Ramos (cell line): Measurements from ENCODE around the gene DAPK3.
"Not testable (repeated sequence)": the region's sequence is repeated elsewhere in the genome, so short reads cannot be mapped to it uniquely, and the experiment has no call there.

Source experiments
- in situ Hi-C: fragments of 300-500 bp; cut with MboI; formaldehyde crosslinking; loops from one replicate; pipeline ENCODE4 v1.14.3; 2022; ENCODE audit warnings: low sequenced_read_pairs; ENCODE audit not compliant: unreplicated experiment

DAPK3 gene

DNA sequence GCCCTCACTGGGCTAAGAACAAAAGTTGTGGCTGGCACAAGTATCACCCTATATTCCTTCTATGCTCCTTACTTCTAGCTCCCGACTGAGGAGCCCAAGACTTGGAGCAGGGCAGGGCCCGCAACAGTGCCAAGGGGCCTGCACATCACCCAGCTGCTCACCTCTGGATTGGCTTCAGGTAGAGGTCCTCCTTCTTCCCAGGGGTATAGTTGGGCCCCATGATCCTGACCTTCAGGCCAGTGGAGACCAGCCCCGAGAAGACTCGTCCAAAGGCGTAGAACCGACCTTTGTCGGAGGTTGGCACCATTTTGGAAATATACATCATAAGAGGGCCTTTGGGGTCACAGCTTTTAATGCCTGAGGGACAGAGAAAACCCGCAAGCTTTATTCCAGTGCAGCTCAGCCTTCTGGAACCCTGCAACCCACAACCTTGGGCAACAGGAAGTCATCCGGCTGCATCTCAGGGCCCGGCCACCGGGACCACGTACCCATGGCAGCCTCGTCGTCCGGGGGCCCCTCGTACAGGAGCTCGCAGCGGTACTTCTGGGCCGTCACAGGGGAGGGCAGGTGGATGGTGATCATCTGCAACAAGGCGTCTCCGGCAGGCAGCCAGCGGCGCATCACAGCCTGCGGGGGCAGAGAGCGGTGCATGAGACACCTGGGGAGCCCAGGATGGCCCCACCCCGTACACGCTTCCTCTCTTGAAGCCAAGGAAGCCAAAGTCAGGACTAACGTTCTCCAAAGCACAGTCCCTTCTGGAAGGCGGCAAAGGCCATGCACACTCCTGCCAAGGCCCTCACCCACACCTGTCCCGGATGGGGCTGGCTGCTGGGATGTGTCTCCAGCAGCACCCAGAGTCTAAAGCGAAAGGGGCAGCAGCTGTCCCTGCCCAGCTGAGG lies 9.7 kb upstream of the DAPK3 start:
- in situ Hi-C loops = no loop called here

GRCh38 chr19:3979674-3980352 lies 8.9 kb upstream of the DAPK3 start:
- in situ Hi-C loops = no loop called here

DNA sequence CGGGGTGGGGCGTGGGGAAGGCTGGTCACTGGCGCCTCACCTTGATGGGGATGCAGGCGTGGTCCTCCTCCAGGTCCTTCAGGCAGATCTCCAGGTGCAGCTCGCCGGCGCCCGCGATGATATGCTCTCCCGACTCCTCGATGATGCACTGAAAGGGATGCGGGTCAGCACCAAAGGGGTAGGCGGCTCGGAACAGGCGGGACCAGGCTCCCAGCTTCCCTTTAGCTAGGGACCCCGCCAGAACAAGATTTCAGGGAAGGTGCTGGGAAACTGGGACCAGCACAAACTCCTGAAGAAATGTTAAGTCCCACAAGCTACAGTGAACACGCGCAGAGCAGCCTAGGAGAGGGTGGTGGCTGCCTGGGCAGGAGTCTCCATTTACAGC lies 8.4 kb upstream of the DAPK3 start:
- in situ Hi-C loops = no loop called here

- in situ Hi-C loops = no loop called here
Measured at GRCh38 chr19:3978145-3978544, 7.2 kb upstream of the DAPK3 start.

GRCh38 chr19:3977242-3978143 lies 6.6 kb upstream of the DAPK3 start:
- in situ Hi-C loops = no loop called here

GRCh38 chr19:3976495-3977241 lies 5.8 kb upstream of the DAPK3 start:
- in situ Hi-C loops = no loop called here

- in situ Hi-C loops = no loop called here
Measured at GRCh38 chr19:3975637-3976087, 4.8 kb upstream of the DAPK3 start.

DNA sequence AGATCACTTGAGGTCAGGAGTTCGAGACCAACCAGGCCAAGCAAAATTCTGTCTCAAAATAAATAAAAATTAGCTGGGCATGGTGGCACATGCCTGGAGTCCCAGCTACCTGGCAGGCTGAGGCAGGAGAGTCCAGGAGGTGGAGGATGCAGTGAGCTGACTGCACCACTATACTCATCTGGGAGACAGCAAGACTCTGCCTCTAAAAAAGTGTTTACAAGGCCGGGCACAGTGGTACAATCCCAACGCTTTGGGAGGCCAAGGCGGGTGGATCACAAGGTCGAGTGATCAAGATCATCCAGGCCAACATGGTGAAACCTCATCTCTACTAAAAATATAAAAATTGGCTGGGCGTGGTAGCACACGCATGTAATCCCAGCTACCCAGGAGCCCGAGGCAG lies 4.2 kb upstream of the DAPK3 start:
- in situ Hi-C loops = no loop called here

DNA sequence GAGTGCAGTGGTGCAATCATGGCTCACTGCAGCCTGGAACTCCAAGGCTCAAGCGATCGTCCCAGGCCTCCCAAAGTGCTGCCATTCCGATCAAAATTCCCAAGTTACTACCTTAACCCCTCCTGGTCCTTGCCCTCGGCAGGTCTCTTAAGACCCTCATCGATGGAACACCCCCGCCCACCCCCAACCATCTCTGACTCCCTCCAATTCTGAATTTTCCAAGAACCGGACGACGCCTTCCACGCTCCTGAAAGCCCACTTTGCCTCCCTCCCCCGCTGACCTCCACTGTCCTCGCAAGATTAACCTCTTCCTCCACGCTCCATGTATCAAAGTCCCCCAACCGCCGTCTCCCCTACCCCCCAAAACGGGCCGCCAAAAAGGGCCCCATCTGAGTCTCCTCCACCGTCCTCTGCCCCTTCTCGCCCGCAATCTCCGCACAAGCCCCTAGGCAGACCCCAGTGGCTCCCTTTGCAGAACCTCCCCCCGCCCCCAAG lies 539 bp downstream of the DAPK3 start:
- in situ Hi-C loops = no loop called here

DNA sequence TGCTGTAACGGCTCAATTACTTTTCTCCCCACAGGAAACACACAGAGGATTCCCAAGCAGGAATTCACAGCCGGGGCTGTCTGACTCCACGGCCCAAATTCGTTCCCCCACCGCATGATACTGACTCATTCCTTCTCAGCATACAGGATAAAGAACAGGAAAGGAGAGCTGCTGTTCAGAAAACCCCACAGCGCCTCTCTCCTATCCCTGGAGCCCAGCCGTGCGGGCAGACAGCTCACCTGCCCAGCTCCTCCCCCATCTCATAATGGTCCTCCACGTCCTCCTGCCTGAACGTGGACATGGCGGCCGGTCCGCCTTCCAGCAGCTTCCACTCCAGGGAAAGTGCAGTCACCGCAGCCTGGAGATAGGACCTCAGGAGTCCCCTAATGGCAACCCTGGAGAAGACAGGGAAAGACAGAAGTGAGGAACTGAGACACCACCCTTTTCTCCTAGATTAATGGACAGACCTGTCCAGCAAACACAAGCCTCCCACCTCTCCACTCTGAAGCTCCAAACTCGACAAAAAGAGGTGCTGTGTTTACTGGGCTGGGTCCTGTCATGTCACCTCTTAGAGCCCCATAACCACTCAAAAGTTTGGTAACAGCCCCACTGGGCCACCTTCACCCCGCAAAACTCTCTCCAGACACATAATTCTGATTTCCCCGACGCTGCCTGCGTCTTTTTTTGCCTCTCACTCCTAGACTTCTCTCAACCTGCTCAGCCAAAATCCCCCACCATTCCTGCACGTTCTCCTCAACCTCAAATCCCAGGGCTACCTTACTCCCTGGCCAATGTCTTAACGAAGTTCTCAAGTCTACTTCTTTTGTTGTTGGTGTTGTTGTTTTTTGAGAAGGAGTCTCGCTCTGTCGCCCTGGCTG lies 1.2 kb downstream of the DAPK3 start:
- in situ Hi-C loops = no loop called here

DNA sequence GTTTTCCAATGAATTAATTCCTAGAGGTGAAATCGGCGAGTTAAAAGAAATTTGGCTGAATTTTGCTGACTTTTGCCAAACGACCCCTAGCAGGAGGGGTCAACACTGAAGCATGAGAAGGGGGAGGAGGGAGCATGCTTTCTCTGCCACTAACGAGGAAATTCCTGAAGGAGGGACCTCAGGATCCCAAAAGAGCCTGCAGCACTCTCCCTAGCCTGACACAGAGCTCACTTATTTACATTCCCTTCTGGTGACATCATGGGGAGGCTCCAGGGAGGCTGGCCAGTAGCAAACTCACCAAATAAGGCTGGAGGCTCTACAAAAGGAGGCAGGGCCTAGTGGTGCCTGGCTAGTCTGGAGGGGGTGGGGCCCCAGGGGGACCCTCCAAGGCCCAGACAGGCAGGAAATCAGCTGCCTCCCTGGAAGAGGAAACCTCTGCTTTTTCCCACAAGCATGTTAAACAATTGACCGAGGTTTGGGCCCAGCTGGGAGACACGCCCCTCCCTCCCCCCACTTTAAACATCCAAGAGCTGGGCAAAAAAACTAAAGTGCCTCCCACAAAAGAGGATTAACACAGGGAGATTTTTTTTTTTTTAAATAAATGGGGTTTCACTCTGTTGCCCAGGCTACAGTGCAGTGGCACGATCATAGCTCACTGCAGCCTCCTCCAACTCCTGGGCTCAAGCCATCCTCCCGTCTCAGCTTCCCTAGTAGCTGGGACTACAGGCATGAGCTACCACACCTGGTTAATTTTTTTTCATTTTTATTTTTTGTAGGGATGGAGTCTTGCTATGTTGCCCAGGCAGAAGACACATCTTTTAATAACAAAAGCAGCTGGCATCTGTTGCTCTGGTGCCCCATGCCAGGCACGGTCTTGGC lies 2.1 kb downstream of the DAPK3 start:
- in situ Hi-C loops = no loop called here

DNA sequence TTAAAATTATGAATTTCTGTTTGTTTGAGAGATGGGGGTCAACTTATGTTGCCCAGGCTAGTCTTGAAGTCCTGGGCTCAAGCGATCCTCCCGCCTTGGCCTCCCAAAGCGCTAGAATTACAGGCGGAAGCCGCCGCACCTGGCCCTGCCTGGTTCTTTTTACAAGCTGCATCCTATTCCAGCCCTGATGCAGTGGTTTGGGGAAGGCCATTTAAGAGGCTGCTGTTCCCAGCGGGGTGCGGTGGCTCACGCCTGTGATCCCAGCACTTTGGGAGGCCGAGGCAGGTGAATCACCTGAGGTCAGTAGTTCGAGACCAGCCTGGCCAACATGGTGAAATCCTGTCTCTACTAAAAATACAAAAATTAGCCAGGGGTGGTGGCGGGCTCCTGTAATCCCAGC lies 2.9 kb downstream of the DAPK3 start:
- in situ Hi-C loops = not testable (repeated sequence)

DNA sequence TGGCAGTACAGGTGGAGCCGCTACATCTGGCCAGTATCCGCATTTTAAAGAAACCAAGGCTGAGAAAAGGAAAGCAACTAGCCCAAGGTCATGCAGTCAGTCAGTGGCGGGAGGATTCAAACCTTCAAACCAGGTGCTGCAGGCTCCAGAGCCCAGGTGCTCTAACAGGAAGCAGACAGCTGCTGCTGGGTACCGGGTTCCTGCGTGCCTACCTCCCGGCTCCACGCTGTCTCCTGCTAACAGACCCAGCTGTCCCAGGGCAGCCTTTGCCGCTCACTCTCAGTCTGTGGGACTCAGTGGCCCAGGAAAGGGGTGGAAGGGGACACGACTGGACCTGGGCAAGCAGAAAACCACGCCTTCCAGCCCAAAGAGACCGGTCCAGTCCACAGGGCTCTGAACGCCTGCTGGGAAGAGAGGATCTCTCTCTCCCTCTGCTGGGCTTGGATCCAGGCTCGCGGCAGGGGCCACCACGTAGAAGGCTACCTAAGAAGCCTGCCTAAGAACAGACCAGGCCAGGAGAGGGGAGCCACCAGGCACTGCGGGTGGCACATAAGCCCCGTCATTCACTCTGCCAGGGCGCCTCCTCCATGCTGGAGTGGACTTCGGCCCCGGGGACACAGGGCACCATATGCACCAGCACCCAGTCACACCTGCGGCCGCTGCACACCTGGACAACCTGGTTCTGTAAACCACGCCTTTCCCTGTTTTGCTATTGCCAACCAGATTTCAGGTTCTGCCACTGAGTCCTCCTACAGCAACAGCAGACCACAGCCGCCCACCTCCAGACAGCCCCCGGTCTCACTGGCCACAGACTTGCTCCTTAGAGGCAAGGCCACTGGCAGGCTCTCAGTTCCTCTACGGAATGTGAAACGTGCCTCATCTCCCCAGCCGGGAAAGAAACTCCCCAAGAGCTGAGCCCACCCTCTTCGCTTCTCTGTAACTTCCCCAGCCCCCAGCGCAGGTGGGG lies 4.6 kb downstream of the DAPK3 start:
- in situ Hi-C loops = no loop called here

GRCh38 chr19:3964256-3965194 lies 6.4 kb downstream of the DAPK3 start:
- in situ Hi-C loops = no loop called here

DNA sequence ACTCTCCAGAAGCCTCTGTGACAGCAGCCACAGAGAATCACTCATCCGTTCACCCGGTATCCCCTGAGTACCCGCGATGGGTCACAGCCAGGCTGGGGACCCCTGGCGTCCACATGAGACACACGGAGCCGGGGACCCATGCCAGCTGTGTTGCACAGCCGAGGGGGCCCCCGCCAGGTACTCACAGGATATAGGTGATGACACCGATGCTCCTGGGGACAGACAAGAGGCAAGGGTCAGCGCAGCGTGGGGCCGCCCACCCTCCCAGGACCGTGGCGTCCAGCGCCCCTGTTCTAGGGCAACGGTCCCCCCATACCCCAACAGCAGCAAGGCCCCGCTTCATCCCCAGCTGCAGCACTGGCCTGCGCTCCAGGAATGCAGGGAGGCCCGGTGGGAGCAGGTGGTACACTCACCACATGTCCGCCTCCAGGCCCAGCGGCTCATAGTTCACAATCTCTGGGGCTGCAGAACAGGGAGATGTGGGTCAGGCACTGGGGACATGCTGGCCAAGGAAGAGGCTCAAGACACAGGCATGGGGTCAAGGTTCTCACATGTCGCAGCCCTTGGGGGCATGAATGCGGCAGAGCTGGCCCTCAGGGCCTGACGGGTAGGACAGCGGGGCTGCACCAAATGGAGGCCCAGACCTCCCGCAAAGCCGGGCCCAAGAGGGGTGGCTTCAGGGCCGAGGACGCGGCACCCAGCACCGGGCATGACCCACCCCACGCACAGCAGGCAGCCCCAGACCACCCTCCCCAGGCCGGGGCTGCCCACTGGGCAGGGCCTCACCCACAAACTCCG lies 7.2 kb downstream of the DAPK3 start:
- in situ Hi-C loops = no loop called here
